Activated CD4-positive, alpha-beta T cell treated with anti-CD3 and anti-CD28 coated beads, Interleukin-2, amount 10 ng/mL, durations not matched to agents 7 days and 5 days (primary cell): Measurements from ENCODE around the gene AGBL1. TPM values are rescaled to one million over a fixed set of nuclear protein-coding genes. Genes with fewer than 3 reads are reported as not detected.

Source experiments
- CTCF ChIA-PET: fragments of 350-600 bp; sonication (Branson Sonifier 250); formaldehyde crosslinking; loops from one replicate; lab custom pipeline; 2021; ENCODE audit warnings: antibody characterized with exemption; lab: Charles Lee
- POLR2A ChIA-PET: fragments of 350-600 bp; sonication (Branson Sonifier 250); formaldehyde crosslinking; loops from one replicate; lab custom pipeline; 2021; ENCODE audit warnings: antibody characterized with exemption; lab: Charles Lee
- DNase-seq: peaks from one replicate; pipeline ENCODE4 v3.0.0-alpha.2; 2020
- H3K27ac Mint-ChIP-seq: one replicate; pipeline ENCODE4 v1.8.0; 2021; ENCODE audit warnings: mild to moderate bottlenecking, moderate library complexity, mixed read lengths
- H3K27me3 Mint-ChIP-seq: one replicate; pipeline ENCODE4 v1.8.0; 2021; ENCODE audit warnings: mixed read lengths
- H3K36me3 Mint-ChIP-seq: one replicate; pipeline ENCODE4 v1.8.0; 2021; ENCODE audit warnings: low read depth, mixed read lengths
- H3K4me1 Mint-ChIP-seq: one replicate; pipeline ENCODE4 v1.8.0; 2021; ENCODE audit warnings: mixed read lengths
- H3K4me3 Mint-ChIP-seq: one replicate; pipeline ENCODE4 v1.8.0; 2021; ENCODE audit warnings: mild to moderate bottlenecking, moderate library complexity, mixed read lengths
- H3K9me3 Mint-ChIP-seq: one replicate; pipeline ENCODE4 v1.8.0; 2021; ENCODE audit warnings: mixed read lengths
- total RNA-seq, 2 experiments: library from RNA; stranded (reverse); gene quantifications; one replicate each; pipeline ENCODE4 v1.2.3, GENCODE V29; 2021

Gene AGBL1
- total RNA-seq, 2 experiments from 2014 or later = not detected

DNA sequence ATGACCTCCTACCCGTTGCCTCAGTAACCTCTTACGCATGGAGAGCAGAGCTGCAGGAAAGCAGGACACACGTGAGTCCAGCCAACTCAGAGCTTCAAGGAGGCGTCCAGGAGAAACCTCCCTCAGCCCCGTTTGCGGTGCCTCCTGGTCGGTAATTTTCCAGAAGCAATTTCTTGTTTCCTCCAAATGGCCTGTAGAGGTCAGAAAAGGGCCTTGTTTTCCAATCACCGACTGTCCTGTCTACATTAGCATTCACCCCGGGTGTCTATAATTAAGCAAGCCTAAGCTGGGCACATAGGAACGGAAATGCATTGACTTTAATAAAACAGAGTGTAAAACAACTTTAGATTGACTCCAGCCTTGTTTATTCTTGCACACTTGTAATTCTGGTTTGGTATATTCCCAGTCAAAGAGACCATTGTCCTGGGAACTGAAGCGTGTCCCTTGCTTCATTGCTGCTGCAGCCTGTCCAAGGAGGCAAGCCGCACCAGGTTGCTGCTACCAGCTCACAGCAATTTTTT is 836.2 kb downstream of the AGBL1 start:
- ChIA-PET POLR2A (no interaction called here), CTCF (no interaction called here)
- Mint-ChIP-seq H3K4me1 (no peaks in the 10 kb centered on the region), H3K27ac (no peak overlapping the region), H3K27me3 (no peaks in the 10 kb centered on the region), H3K9me3 (no peaks in the 10 kb centered on the region), H3K4me3 (no peak overlapping the region), H3K36me3 (no peaks in the 10 kb centered on the region)
- DNase-seq = no peak

DNA sequence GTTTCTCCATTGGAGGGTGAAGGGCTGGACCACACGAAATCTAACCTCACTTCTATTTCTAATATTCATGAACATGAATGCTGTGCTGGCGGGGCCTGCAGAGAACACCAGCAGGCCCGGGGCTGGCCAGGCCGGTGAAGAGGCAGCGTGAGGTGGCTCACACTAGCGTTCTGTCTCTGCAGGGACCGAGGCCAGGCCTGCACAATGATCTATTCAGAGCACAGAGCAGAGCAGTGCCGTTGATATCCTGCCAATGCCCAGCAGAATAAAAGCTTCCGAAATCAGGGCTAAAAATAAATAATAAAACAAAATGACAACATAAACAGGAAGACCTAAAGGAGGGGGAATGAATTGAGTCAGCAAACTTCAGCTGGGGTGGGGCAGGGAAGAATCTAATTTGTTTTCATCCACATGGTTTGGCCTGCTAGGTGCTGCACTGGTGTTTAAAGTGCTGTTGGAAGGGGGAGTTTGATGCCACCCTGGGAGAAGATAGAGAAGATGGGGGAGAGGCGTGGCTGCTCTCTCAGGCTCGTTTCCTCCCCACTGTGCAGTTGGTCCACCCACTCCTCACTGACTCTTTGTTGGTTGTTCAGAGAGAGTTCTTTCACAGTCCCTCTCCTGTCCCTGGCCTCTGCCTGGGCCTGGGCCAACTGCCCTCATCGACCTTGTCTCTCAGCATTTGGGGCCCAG is 837.1 kb downstream of the AGBL1 start:
- H3K27me3 Mint-ChIP-seq = no peaks in the 10 kb centered on the region
- no peaks in the 10 kb centered on the region for H3K9me3 Mint-ChIP-seq
- ChIA-PET CTCF (no interaction called here), POLR2A (no interaction called here)
- no peak overlapping the region for H3K4me3 Mint-ChIP-seq
- H3K36me3 Mint-ChIP-seq = no peaks in the 10 kb centered on the region
- no peak for DNase-seq
- no peaks in the 10 kb centered on the region for H3K4me1 Mint-ChIP-seq
- H3K27ac Mint-ChIP-seq = no peak overlapping the region

DNA sequence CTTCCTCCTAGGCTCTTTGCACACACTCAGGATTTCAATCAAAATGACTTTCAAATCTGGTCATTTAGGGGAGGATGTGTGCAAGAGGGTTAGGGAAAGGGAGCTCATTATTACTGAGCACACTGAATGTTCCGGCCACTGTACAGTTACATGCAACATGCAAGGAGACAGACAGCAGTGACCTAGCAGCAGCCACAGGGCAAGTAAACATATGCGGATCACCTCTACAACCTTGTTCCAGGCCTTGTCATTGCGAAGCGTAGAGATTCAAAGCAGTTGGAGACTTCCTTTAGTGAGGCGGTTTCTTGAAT is 837.6 kb downstream of the AGBL1 start:
- no peaks in the 10 kb centered on the region for H3K27me3 Mint-ChIP-seq
- H3K4me3 Mint-ChIP-seq = no peak overlapping the region
- H3K4me1 Mint-ChIP-seq = no peaks in the 10 kb centered on the region
- DNase-seq = no peak
- no peak overlapping the region for H3K27ac Mint-ChIP-seq
- no peaks in the 10 kb centered on the region for H3K36me3 Mint-ChIP-seq
- no peaks in the 10 kb centered on the region for H3K9me3 Mint-ChIP-seq
- CTCF ChIA-PET = no interaction called here
- POLR2A ChIA-PET = no interaction called here

DNA sequence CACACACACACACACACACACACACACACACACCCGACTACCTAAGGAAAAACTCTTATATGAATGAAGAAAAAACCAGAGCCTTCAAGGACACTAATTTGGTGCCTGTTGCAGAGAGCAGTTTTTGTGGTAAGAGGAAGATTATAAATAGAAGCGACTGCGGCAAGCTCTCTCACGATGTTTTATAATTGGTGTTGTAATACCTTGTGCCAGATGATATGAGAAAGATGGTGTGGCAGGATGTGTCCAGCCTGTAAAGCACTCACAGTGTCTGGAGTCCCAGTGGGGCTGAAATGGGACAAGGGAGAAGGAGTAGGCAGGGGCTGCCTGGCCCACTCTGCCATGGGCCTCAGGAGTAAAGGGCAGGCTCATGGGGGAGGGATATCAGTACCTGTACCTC is 839.9 kb downstream of the AGBL1 start:
- POLR2A ChIA-PET = no interaction called here
- H3K27ac Mint-ChIP-seq = no peak overlapping the region
- H3K4me3 Mint-ChIP-seq = no peak overlapping the region
- no peak for DNase-seq
- H3K9me3 Mint-ChIP-seq = no peaks in the 10 kb centered on the region
- CTCF ChIA-PET = no interaction called here
- H3K4me1 Mint-ChIP-seq = no peaks in the 10 kb centered on the region
- no peaks in the 10 kb centered on the region for H3K36me3 Mint-ChIP-seq
- H3K27me3 Mint-ChIP-seq = no peaks in the 10 kb centered on the region

DNA sequence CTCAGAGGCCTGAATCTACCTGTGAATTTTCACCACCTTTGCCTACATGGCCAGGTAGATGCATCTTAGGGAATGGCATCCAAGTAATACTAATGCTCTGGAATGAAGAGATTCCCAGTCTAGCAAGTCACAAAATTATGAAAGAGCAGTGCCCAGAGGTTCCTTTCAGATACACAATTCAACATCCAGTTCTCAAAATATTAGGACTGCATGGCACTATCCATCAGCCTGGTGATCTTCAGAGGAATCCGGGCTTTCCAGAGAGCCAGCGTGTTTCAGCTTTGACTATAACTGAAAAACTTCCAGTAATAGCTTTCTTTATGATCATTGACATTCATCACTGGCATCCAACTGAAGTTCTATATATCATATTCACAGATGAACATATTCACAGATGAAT is 849.8 kb downstream of the AGBL1 start:
- Mint-ChIP-seq H3K9me3 (no peaks in the 10 kb centered on the region), H3K27ac (no peak overlapping the region), H3K4me3 (no peak overlapping the region), H3K4me1 (no peaks in the 10 kb centered on the region), H3K36me3 (no peaks in the 10 kb centered on the region), H3K27me3 (no peaks in the 10 kb centered on the region)
- POLR2A ChIA-PET = no interaction called here
- no peak for DNase-seq
- CTCF ChIA-PET = no interaction called here

DNA sequence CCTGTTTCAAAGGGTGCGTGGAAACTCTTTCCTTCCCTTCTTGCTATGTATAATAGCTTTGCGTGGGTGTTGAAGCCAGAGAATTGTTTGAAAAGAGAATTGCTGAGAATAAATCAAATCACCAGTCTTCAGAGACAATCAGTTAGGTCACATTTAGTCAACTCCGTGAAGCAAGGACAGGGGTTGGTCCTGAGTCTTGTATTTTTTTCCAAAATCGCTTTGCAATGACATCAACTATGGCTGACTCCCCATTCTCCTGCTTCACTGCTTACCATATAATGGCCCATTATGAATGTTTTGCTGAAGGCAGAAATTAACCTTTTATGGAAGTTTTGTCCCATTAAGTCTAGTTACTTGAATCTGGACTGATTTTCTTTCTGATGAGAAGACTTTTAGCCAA is 852.8 kb downstream of the AGBL1 start:
- Mint-ChIP-seq H3K36me3 (no peaks in the 10 kb centered on the region), H3K4me1 (no peaks in the 10 kb centered on the region), H3K27ac (no peak overlapping the region), H3K4me3 (no peak overlapping the region), H3K27me3 (no peaks in the 10 kb centered on the region), H3K9me3 (no peaks in the 10 kb centered on the region)
- POLR2A ChIA-PET = no interaction called here
- no peak for DNase-seq
- CTCF ChIA-PET = no interaction called here

DNA sequence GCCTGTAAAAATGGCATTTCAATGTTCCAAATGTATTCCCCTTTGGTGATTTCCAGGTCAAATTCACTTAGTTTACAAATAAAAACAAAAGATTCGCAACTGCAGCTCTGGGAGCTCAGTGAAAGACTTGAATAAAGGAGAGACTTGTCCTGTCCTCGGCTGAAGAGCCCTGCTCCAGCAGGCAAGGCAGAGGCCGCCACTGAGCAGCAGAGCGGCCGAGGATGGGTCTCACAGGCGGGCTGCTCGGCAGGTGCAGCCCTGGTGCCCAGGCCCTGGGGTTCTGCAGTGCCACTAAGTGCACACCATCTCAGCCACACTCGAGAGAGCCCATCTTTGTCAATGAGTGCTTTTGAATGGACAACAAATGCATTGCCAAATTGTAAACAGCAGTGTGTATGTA is 856.2 kb downstream of the AGBL1 start:
- no peak for DNase-seq
- ChIA-PET CTCF (no interaction called here), POLR2A (no interaction called here)
- Mint-ChIP-seq H3K4me3 (no peak overlapping the region), H3K36me3 (no peaks in the 10 kb centered on the region), H3K9me3 (peaks cover 3% of the 10 kb centered on the region), H3K27me3 (no peaks in the 10 kb centered on the region), H3K27ac (no peak overlapping the region), H3K4me1 (no peaks in the 10 kb centered on the region)

DNA sequence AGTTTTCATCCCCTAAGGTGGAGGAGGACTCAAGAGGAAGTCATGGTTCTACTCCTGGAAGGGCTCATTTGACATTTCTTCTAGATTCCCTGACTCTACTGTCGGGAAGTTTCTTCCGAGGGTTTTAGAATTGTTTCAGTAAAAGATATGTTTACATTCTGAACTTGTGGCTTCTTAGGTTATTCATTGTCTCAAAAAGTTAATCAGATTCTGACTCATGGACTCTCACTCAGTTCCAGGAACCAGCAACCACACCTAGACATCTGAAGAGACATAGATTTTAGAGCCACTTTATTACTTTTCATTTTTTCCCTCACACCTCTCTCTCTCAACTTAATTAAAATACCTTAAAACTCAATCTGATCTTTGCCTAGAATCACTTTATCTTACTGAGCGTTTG is 862.6 kb downstream of the AGBL1 start:
- no peak overlapping the region for H3K4me3 Mint-ChIP-seq
- ChIA-PET CTCF (no interaction called here), POLR2A (no interaction called here)
- no peak for DNase-seq
- H3K9me3 Mint-ChIP-seq = peaks cover 3% of the 10 kb centered on the region
- H3K27ac Mint-ChIP-seq = no peak overlapping the region
- H3K27me3 Mint-ChIP-seq = no peaks in the 10 kb centered on the region
- no peaks in the 10 kb centered on the region for H3K4me1 Mint-ChIP-seq
- no peaks in the 10 kb centered on the region for H3K36me3 Mint-ChIP-seq

DNA sequence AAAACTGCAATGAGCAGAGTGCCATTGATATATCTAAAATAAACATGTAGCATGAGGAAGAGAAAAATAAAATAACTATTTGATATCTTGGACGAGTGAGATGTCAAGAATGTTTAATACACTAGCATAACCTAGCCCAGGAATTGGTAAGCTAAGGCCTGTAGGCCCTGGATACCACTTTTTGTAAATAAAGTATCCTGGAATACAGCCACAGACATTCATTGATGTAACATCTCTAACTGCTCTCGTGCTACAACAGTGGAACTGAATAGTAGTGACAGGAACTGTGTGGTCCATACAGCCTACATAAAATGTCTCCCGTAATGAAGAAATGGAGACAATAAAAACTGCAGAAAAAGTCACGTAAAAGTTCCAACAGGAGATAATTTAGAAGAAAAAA is 869.0 kb downstream of the AGBL1 start:
- H3K4me3 Mint-ChIP-seq = no peak overlapping the region
- no peaks in the 10 kb centered on the region for H3K36me3 Mint-ChIP-seq
- no peaks in the 10 kb centered on the region for H3K4me1 Mint-ChIP-seq
- no peaks in the 10 kb centered on the region for H3K9me3 Mint-ChIP-seq
- POLR2A ChIA-PET = no interaction called here
- CTCF ChIA-PET = no interaction called here
- H3K27ac Mint-ChIP-seq = no peak overlapping the region
- peaks cover 2% of the 10 kb centered on the region for H3K27me3 Mint-ChIP-seq
- no peak for DNase-seq

DNA sequence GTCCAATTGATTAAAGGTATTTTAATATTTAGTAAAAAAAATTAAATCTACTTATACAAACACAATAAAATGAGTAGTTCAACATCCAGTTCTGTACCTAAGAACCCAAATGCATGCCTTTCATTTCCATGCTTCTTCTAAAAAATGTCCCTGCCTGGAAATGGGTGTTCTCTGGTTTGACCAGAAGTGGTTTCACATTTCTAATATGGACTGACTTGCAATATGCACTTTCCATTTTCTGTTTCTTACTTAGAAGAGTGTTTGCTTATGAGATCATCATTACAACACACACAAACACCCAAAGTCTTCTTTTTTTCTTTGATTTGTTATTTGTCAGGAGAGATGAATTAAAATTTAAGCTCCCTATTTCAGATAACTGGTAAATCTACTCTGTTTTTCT is 879.6 kb downstream of the AGBL1 start:
- no peaks in the 10 kb centered on the region for H3K9me3 Mint-ChIP-seq
- no peak for DNase-seq
- ChIA-PET CTCF (interaction anchor here (0.7 kb wide), 1 partner anchor 462 kb away, joined by 3 read pairs; no protein-coding TSS in a partner anchor), POLR2A (no interaction called here)
- no peaks in the 10 kb centered on the region for H3K4me1 Mint-ChIP-seq
- H3K27me3 Mint-ChIP-seq = no peaks in the 10 kb centered on the region
- no peaks in the 10 kb centered on the region for H3K36me3 Mint-ChIP-seq
- no peak overlapping the region for H3K27ac Mint-ChIP-seq
- no peak overlapping the region for H3K4me3 Mint-ChIP-seq

DNA sequence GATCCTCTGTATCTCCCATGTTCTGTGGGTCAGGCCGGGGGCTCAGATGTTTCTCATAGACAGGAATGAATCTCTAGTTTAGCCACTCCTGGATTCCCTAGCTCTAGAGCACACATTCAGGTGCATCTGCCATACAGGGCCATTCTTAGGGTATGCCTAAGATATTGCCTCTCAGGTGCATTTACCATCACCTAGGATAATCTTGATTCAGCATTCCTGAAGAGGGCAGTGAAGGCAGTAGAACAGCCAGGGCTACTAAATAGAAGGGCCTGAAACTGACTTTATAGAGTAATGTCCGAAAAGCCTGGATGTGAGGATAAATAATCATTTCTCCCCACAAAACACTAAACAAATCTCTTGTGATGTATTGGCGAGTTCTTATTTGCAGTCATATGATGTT is 882.0 kb downstream of the AGBL1 start:
- no peak for DNase-seq
- Mint-ChIP-seq H3K27me3 (no peaks in the 10 kb centered on the region), H3K27ac (no peak overlapping the region), H3K4me3 (no peak overlapping the region), H3K9me3 (no peaks in the 10 kb centered on the region), H3K4me1 (no peaks in the 10 kb centered on the region), H3K36me3 (no peaks in the 10 kb centered on the region)
- POLR2A ChIA-PET = no interaction called here
- CTCF ChIA-PET = no interaction called here

DNA sequence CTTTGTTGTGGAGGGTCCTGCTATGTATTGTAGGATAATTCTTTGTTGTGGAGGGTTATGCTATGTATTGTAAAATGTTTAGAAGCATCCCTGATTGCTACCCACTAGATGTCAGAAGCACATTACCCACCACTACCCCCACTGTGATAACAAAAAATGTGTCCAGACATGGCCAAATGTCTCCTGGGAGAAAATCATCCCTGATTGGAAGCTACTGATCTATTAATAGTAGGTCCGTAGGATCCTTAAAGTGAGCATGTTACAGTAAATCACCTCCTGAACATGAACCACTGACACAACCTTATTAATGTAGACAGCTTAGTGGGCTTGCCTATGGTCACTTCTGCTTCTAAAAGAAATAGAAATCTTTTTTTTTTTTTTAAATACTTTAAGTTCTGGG is 884.6 kb downstream of the AGBL1 start:
- DNase-seq = no peak
- POLR2A ChIA-PET = no interaction called here
- Mint-ChIP-seq H3K4me1 (no peaks in the 10 kb centered on the region), H3K36me3 (no peaks in the 10 kb centered on the region), H3K27me3 (no peaks in the 10 kb centered on the region), H3K27ac (no peak overlapping the region), H3K9me3 (no peaks in the 10 kb centered on the region), H3K4me3 (no peak overlapping the region)
- CTCF ChIA-PET = interaction anchor here (0.6 kb wide), 1 partner anchor 10 kb away, joined by 3 read pairs; no protein-coding TSS in a partner anchor

DNA sequence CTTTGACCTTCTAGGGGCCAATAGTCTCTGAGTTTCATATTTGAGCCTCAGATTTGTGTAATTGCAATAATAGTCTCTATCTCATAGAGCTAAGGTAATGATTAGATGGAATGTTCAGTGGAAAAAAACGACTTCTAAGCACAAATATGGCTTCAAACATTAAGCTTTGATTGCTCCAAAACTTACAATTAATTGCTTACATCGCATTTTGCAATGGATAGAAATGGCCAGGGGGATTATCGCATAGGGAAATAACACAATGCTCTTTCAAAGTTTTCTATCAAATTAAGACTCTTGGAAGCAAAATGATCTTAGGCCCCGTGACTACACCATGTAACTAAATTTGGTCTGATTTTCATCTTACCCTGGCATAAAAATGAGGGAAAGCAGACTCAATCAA is 888.6 kb downstream of the AGBL1 start:
- ChIA-PET CTCF (no interaction called here), POLR2A (no interaction called here)
- no peak overlapping the region for H3K27ac Mint-ChIP-seq
- no peaks in the 10 kb centered on the region for H3K27me3 Mint-ChIP-seq
- H3K9me3 Mint-ChIP-seq = no peaks in the 10 kb centered on the region
- H3K4me1 Mint-ChIP-seq = no peaks in the 10 kb centered on the region
- DNase-seq = no peak
- no peak overlapping the region for H3K4me3 Mint-ChIP-seq
- H3K36me3 Mint-ChIP-seq = no peaks in the 10 kb centered on the region

DNA sequence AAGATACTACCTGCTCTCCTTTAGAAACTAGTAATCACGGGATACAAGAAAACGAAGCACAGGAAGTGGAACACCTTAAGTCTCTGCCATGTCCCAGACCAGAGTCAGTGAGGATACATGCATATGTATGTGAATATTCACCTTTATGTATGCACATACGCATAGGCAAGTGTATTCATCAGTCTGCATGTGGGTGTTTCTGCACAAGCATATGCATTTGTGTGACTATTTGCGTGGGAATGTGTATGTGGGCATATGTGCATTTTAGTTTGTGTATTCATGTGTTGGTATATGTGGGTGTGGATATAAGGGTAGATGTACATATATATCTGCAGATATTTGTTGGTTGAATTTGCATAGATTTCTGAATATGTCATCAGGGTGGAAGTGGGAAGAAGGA is 889.7 kb downstream of the AGBL1 start:
- no peak overlapping the region for H3K4me3 Mint-ChIP-seq
- H3K9me3 Mint-ChIP-seq = no peaks in the 10 kb centered on the region
- CTCF ChIA-PET = no interaction called here

More for the DNA sequence above, 889.7 kb downstream of the AGBL1 start:
- Mint-ChIP-seq H3K27me3 (no peaks in the 10 kb centered on the region), H3K27ac (no peak overlapping the region), H3K36me3 (no peaks in the 10 kb centered on the region), H3K4me1 (no peaks in the 10 kb centered on the region)
- no peak for DNase-seq
- POLR2A ChIA-PET = no interaction called here
